HG03066 (cell line): ENCODE data around the gene CCR5AS.
"Not testable (repeated sequence)": the region's sequence is repeated elsewhere in the genome, so short reads cannot be mapped to it uniquely, and the experiment has no call there.

Source experiments
- ATAC-seq: cut with Tn5 transposase; IDR thresholded peaks from one replicate; pipeline ENCODE4 v1.9.1; 2021; ENCODE audit warnings: low read depth; ENCODE audit not compliant: unreplicated experiment

The CCR5AS gene

GRCh38 chr3:46429671-46430070 lies 22.8 kb upstream of the CCR5AS start:
- ATAC-seq = no peak

- no peak for ATAC-seq
These were observed 22.4 kb upstream of the CCR5AS start for GRCh38 chr3:46429250-46429649.

- no peak for ATAC-seq
These were observed 21.3 kb upstream of the CCR5AS start for GRCh38 chr3:46427916-46428833.

- ATAC-seq = not testable (repeated sequence)
These were observed 20.5 kb upstream of the CCR5AS start for GRCh38 chr3:46427404-46427803.

GRCh38 chr3:46426476-46426875 lies 19.6 kb upstream of the CCR5AS start:
- not testable (repeated sequence) for ATAC-seq

GRCh38 chr3:46423588-46423987 lies 16.7 kb upstream of the CCR5AS start:
- no peak for ATAC-seq

GRCh38 chr3:46422617-46423016 lies 15.8 kb upstream of the CCR5AS start:
- ATAC-seq = no peak

- no peak for ATAC-seq
These were observed 14.1 kb upstream of the CCR5AS start for GRCh38 chr3:46420931-46421330.

- no peak for ATAC-seq
These were observed 12.9 kb upstream of the CCR5AS start for GRCh38 chr3:46419816-46420215.

GRCh38 chr3:46417841-46418611 lies 11.2 kb upstream of the CCR5AS start:
- ATAC-seq = no peak

- ATAC-seq = no peak
These were observed 10.1 kb upstream of the CCR5AS start for GRCh38 chr3:46416811-46417510.

- ATAC-seq = no peak
These were observed 9.4 kb upstream of the CCR5AS start for GRCh38 chr3:46416125-46416810.

GRCh38 chr3:46414739-46415138 lies 7.9 kb upstream of the CCR5AS start:
- ATAC-seq = no peak

GRCh38 chr3:46413951-46414350 lies 7.1 kb upstream of the CCR5AS start:
- no peak for ATAC-seq

- no peak for ATAC-seq
These were observed 6.0 kb upstream of the CCR5AS start for GRCh38 chr3:46412786-46413298.

GRCh38 chr3:46411271-46411670 lies 4.4 kb upstream of the CCR5AS start:
- ATAC-seq = no peak

GRCh38 chr3:46410669-46411068 lies 3.8 kb upstream of the CCR5AS start:
- ATAC-seq = no peak

- no peak for ATAC-seq
These were observed 3.0 kb upstream of the CCR5AS start for GRCh38 chr3:46409739-46410489.

- no peak for ATAC-seq
These were observed 2.0 kb upstream of the CCR5AS start for GRCh38 chr3:46408853-46409252.

- ATAC-seq = no peak
These were observed 1.1 kb upstream of the CCR5AS start for GRCh38 chr3:46407970-46408369.
